HepG2 (cell line): Measurements from ENCODE around the gene PRIMA1. TPM values are rescaled to one million over a fixed set of nuclear protein-coding genes. Genes with fewer than 3 reads are reported as not detected.

Experiments
- ATAC-seq: fragments of 200-7000 bp; cut with Tn5 transposase; 3 replicates; pipeline ENCODE4 v1.9.1; 2020; ENCODE audit warnings: mild to moderate bottlenecking, moderate library complexity
- BruUV-seq: library from RNA; stranded (reverse); fragments of 400-500 nt; replicated peaks from 2 replicates; lab custom pipeline; 2021; lab: Mats Ljungman, UMichigan
- CTCF ChIA-PET: fragments of 300-600 bp; formaldehyde crosslinking; extraction: SDS; loops from one replicate; lab custom pipeline; 2021; ENCODE audit warnings: low total read pairs, inconsistent platforms, low intra/inter-chr PET ratio; lab: Yijun Ruan, JAX
- POLR2A ChIA-PET: fragments of 350-600 bp; sonication (Branson Sonifier 250); formaldehyde crosslinking; loops from one replicate; lab custom pipeline; 2020; ENCODE audit warnings: antibody characterized with exemption, inconsistent platforms; lab: Yijun Ruan, JAX
- DNase-seq: peaks from one replicate; pipeline ENCODE4 v3.0.0-alpha.2; 2015; ENCODE audit warnings: low spot score
- FAIRE-seq: peaks from 3 replicates; lab custom pipeline; 2011; peaks lifted over from hg19 to GRCh38; lab: Jason Lieb, UNC
- H2AFZ ChIP-seq: one replicate; pipeline ENCODE4 v1.6.1; 2011; ENCODE audit warnings: low read length, inconsistent platforms
- H3K27ac ChIP-seq: fragments of 300-600 bp; 3 replicates; pipeline ENCODE4 v1.8.0; 2011; ENCODE audit warnings: mixed run types, mild to moderate bottlenecking, mixed read lengths, low read length, inconsistent platforms; ENCODE audit not compliant: insufficient read depth; ENCODE audit errors: extremely low read length
- H3K27me3 ChIP-seq, 2 experiments: fragments of 200-600 bp in 1 of 2; 2 replicates in 1 of 2; 3 replicates in 1 of 2; pipeline versions ENCODE4 v1.6.0 to v1.8.0; 2011; ENCODE audit warnings: low read length in 2 of 2, mild to moderate bottlenecking in 2 of 2, moderate library complexity in 2 of 2, inconsistent platforms in 1 of 2; ENCODE audit not compliant: insufficient read depth in 2 of 2, control insufficient read depth in 1 of 2
- H3K36me3 ChIP-seq, 2 experiments: fragments of 200-600 bp in 1 of 2; replicated peaks in 1 of 2; 2 replicates in 1 of 2; 3 replicates in 1 of 2; pipeline versions ENCODE4 v1.5.1 to v1.8.0; 2011; ENCODE audit warnings: low read length in 2 of 2, inconsistent platforms in 1 of 2; ENCODE audit not compliant: insufficient read depth in 2 of 2, control insufficient read depth in 1 of 2
- H3K4me1 ChIP-seq: 2 replicates; pipeline ENCODE4 v1.5.1; 2012; ENCODE audit warnings: low read length, inconsistent platforms; ENCODE audit not compliant: insufficient read depth
- H3K4me2 ChIP-seq: 2 replicates; pipeline ENCODE4 v1.6.0; 2011; ENCODE audit warnings: low read depth, low read length, inconsistent platforms
- H3K4me3 ChIP-seq, 3 experiments: fragments of 200-600 bp in 1 of 3; sonication (generic), shearing (Covaris generic) in 1 of 3; replicated peaks in 1 of 3; 2 replicates each; pipeline ENCODE4 v1.5.1; 2011 to 2016; ENCODE audit warnings: low read length in 3 of 3, inconsistent platforms in 2 of 3, low read depth in 2 of 3, mild to moderate bottlenecking in 2 of 3, control low read depth in 1 of 3, mixed read lengths in 1 of 3; ENCODE audit not compliant: insufficient read depth in 1 of 3
- H3K79me2 ChIP-seq: one replicate; pipeline ENCODE4 v1.6.1; 2011; ENCODE audit warnings: low read length, inconsistent platforms; ENCODE audit not compliant: insufficient read depth
- H3K9ac ChIP-seq: 2 replicates; pipeline ENCODE4 v1.6.0; 2011; ENCODE audit warnings: mild to moderate bottlenecking, low read depth, low read length, inconsistent platforms; ENCODE audit not compliant: insufficient read depth
- H3K9me3 ChIP-seq: 2 replicates; pipeline ENCODE4 v1.5.1; 2012; ENCODE audit warnings: mild to moderate bottlenecking, low read length
- H4K20me1 ChIP-seq: 2 replicates; pipeline ENCODE4 v1.6.0; 2011; ENCODE audit warnings: inconsistent platforms, mild to moderate bottlenecking, low read length, moderate library complexity; ENCODE audit not compliant: insufficient read depth
- AGO2 ChIP-seq: fragments of 200-400 bp; formaldehyde crosslinking; optimal IDR thresholded peaks from 2 replicates; pipeline ENCODE3; 2017; ENCODE audit warnings: mild to moderate bottlenecking, low read depth, low read length, moderate library complexity
- GTF2F1 ChIP-seq: fragments of 150-350 bp; IDR thresholded peaks from 2 replicates; pipeline ENCODE4 v1.6.1; 2014; ENCODE audit warnings: low read length
- KAT7 ChIP-seq: IDR thresholded peaks from 2 replicates; pipeline ENCODE4 v1.6.1; 2018; ENCODE audit warnings: borderline replicate concordance, missing compliant biosample characterization
- KMT2B ChIP-seq: IDR thresholded peaks from 2 replicates; pipeline ENCODE4 v1.6.1; 2016; ENCODE audit warnings: missing genetic modification reagents, missing compliant biosample characterization
- MTA3 ChIP-seq: sonication (generic); formaldehyde crosslinking; IDR thresholded peaks from 2 replicates; pipeline ENCODE4 v1.4.0; 2020; ENCODE audit warnings: missing genetic modification reagents
- SP5 ChIP-seq: IDR thresholded peaks from 2 replicates; pipeline ENCODE4 v1.6.1; 2016; ENCODE audit warnings: low read depth, borderline replicate concordance
- ZNF136 ChIP-seq: sonication (generic); formaldehyde crosslinking; IDR thresholded peaks from 2 replicates; pipeline ENCODE4 v1.8.1; 2022; ENCODE audit warnings: low read depth, mild to moderate bottlenecking, moderate library complexity, missing genetic modification reagents
- ZNF276 ChIP-seq: sonication (generic); formaldehyde crosslinking; IDR thresholded peaks from 2 replicates; pipeline ENCODE4 v1.4.0; 2020; ENCODE audit warnings: mild to moderate bottlenecking, low read depth, missing genetic modification reagents
- ZNF317 ChIP-seq: sonication (generic); formaldehyde crosslinking; IDR thresholded peaks from 2 replicates; pipeline ENCODE4 v1.5.0; 2020; ENCODE audit warnings: mild to moderate bottlenecking, missing genetic modification reagents
- ZNF510 ChIP-seq: sonication (generic); formaldehyde crosslinking; IDR thresholded peaks from 2 replicates; pipeline ENCODE4 v1.4.0; 2020; ENCODE audit warnings: low read depth, mild to moderate bottlenecking, missing genetic modification reagents
- ZNF547 ChIP-seq: sonication (generic); formaldehyde crosslinking; IDR thresholded peaks from 2 replicates; pipeline ENCODE4 v1.5.1; 2020; ENCODE audit warnings: mild to moderate bottlenecking, missing genetic modification reagents
- ZNF850 ChIP-seq: sonication (generic); formaldehyde crosslinking; conservative IDR thresholded peaks from 2 replicates; pipeline ENCODE4 v1.9.0; 2021; ENCODE audit warnings: mild to moderate bottlenecking, missing genetic modification reagents
- WGBS: methylation state at CpG from one replicate; pipeline ENCODE4 v1.1.6; 2017; ENCODE audit warnings: low lambda C conversion rate; 5-methylcytosine and 5-hydroxymethylcytosine counted together
- in situ Hi-C: cut with HindIII; loops from 2 replicates; pipeline ENCODE4 v1.10.0; 2017; ENCODE audit warnings: low pct_unique_long_range_greater_than_20kb; ENCODE audit not compliant: extremely low pct_ligation_motif_present
- intact Hi-C: fragments of 100-400 bp; cut with micrococcal nuclease; formaldehyde crosslinking; loops from one replicate; pipeline ENCODE4 v1.10.0; 2022; ENCODE audit not compliant: unreplicated experiment
- polyA plus RNA-seq, 8 experiments: library from polyadenylated mRNA; depleted of rRNA in 3 of 8; stranded (reverse) in 7 of 8; unstranded in 1 of 8; fragments of >200 nt; fragmentation: Illumina TruSeq in 4 of 8; extraction: Trizol in 4 of 8; gene quantifications; 2 replicates each; pipeline versions ENCODE4 v1.2.1 to v1.2.3, GENCODE V29; 2011 to 2016; ENCODE audit warnings: low read depth in 4 of 8, missing spikeins in 1 of 8, mixed read lengths in 1 of 8; ENCODE audit not compliant: insufficient read depth in 1 of 8
- total RNA-seq, 5 experiments: library from RNA; depleted of rRNA; stranded (reverse); fragments of >200 nt; fragmentation: Illumina TruSeq; extraction: Trizol; gene quantifications; 2 replicates each; pipeline ENCODE4 v1.2.3, GENCODE V29; 2016; ENCODE audit warnings: low read depth in 1 of 5
- TF ChIP-seq, protein P1 (sequence below): sonication (generic); formaldehyde crosslinking; IDR thresholded peaks from 2 replicates; pipeline ENCODE4 v1.9.0; 2021; ENCODE audit warnings: missing genetic modification reagents, mild to moderate bottlenecking, borderline replicate concordance
- TF ChIP-seq, protein P2 (sequence below): sonication (generic); formaldehyde crosslinking; IDR thresholded peaks from 2 replicates; pipeline ENCODE4 v1.4.0; 2020; ENCODE audit warnings: missing genetic modification reagents
- TF ChIP-seq, protein P3 (sequence below): IDR thresholded peaks from 2 replicates; pipeline ENCODE4 v1.6.1; 2016

Gene PRIMA1
- total and polyA plus RNA-seq, 2 of the 13 experiments (the other 11 are each of a cell fraction or from before 2014, with no cell fraction given): 2.4 to 3.2 TPM

DNA sequence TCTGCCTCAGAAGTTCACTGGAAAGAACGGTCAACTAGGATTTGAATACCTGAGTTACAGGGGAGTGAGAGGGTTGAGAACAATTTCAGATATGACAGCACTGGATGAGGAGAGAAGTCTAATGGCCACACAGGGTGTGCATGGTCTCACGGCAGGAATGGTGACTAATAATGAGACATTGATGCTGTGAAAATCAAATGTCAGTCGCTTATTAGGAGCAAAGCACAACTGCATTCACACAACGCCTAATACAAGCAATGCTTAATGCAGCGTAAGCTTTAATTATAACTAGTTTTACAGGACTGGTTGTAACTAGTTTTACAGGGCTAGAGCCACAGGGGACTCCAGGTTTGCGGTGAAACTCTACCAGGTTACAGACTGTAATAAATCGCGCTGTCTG lies 23.4 kb upstream of the PRIMA1 start:
- Histone ChIP-seq H4K20me1 (no peaks in the 10 kb centered on the region), H2AFZ (no peak overlapping the region), H3K27ac (no peak overlapping the region), H3K4me3 (no peak overlapping the region), H3K9ac (no peak overlapping the region), H3K27me3 (peaks cover 0 to 16% of the 10 kb centered on the region in 2 experiments; a peak in 3 of 5 replicates), H3K36me3 (no peaks in the 10 kb centered on the region), H3K4me2 (no peak overlapping the region), H3K79me2 (no peaks in the 10 kb centered on the region), H3K4me1 (peaks cover 5% of the 10 kb centered on the region; the same call in 1 of the 2 replicates), H3K9me3 (no peaks in the 10 kb centered on the region)
- DNase-seq: no peak
- in situ Hi-C loops (no loop called here), intact Hi-C loops (no loop called here)
- no peak for FAIRE-seq
- POLR2A ChIA-PET: no interaction called here
- no peak for ATAC-seq
- no peak for TF ChIP-seq SP5 (CRISPR knock-in tag)
- no peak for TF ChIP-seq ZNF850 (CRISPR knock-in tag)
- no peak for TF ChIP-seq KAT7
- TF ChIP-seq ZNF136 (CRISPR knock-in tag): no peak
- TF ChIP-seq, protein P1, sequence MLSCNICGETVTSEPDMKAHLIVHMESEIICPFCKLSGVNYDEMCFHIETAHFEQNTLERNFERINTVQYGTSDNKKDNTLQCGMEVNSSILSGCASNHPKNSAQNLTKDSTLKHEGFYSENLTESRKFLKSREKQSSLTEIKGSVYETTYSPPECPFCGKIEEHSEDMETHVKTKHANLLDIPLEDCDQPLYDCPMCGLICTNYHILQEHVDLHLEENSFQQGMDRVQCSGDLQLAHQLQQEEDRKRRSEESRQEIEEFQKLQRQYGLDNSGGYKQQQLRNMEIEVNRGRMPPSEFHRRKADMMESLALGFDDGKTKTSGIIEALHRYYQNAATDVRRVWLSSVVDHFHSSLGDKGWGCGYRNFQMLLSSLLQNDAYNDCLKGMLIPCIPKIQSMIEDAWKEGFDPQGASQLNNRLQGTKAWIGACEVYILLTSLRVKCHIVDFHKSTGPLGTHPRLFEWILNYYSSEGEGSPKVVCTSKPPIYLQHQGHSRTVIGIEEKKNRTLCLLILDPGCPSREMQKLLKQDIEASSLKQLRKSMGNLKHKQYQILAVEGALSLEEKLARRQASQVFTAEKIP: no peak
- no peak for TF ChIP-seq ZNF276
- TF ChIP-seq, protein P2, sequence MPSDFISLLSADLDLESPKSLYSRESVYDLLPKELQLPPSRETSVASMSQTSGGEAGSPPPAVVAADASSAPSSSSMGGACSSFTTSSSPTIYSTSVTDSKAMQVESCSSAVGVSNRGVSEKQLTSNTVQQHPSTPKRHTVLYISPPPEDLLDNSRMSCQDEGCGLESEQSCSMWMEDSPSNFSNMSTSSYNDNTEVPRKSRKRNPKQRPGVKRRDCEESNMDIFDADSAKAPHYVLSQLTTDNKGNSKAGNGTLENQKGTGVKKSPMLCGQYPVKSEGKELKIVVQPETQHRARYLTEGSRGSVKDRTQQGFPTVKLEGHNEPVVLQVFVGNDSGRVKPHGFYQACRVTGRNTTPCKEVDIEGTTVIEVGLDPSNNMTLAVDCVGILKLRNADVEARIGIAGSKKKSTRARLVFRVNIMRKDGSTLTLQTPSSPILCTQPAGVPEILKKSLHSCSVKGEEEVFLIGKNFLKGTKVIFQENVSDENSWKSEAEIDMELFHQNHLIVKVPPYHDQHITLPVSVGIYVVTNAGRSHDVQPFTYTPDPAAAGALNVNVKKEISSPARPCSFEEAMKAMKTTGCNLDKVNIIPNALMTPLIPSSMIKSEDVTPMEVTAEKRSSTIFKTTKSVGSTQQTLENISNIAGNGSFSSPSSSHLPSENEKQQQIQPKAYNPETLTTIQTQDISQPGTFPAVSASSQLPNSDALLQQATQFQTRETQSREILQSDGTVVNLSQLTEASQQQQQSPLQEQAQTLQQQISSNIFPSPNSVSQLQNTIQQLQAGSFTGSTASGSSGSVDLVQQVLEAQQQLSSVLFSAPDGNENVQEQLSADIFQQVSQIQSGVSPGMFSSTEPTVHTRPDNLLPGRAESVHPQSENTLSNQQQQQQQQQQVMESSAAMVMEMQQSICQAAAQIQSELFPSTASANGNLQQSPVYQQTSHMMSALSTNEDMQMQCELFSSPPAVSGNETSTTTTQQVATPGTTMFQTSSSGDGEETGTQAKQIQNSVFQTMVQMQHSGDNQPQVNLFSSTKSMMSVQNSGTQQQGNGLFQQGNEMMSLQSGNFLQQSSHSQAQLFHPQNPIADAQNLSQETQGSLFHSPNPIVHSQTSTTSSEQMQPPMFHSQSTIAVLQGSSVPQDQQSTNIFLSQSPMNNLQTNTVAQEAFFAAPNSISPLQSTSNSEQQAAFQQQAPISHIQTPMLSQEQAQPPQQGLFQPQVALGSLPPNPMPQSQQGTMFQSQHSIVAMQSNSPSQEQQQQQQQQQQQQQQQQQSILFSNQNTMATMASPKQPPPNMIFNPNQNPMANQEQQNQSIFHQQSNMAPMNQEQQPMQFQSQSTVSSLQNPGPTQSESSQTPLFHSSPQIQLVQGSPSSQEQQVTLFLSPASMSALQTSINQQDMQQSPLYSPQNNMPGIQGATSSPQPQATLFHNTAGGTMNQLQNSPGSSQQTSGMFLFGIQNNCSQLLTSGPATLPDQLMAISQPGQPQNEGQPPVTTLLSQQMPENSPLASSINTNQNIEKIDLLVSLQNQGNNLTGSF: no peak
- TF ChIP-seq ZNF547: no peak
- no peak for TF ChIP-seq MTA3 (CRISPR knock-in tag)
- TF ChIP-seq AGO2: no peak
- TF ChIP-seq ZNF317: no peak
- TF ChIP-seq, protein P3, sequence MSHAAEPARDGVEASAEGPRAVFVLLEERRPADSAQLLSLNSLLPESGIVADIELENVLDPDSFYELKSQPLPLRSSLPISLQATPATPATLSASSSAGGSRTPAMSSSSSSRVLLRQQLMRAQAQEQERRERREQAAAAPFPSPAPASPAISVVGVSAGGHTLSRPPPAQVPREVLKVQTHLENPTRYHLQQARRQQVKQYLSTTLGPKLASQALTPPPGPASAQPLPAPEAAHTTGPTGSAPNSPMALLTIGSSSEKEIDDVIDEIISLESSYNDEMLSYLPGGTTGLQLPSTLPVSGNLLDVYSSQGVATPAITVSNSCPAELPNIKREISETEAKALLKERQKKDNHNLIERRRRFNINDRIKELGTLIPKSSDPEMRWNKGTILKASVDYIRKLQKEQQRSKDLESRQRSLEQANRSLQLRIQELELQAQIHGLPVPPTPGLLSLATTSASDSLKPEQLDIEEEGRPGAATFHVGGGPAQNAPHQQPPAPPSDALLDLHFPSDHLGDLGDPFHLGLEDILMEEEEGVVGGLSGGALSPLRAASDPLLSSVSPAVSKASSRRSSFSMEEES (CRISPR knock-in tag): no peak
- no peak for TF ChIP-seq KMT2B (CRISPR knock-in tag)
- no peak for TF ChIP-seq GTF2F1
- TF ChIP-seq ZNF510 (CRISPR knock-in tag): no peak
- CTCF ChIA-PET: no interaction called here
- WGBS: 16% methylated on average over 8 of the region's 8 CpGs
- BruUV-seq: no TSS peak
